ENCODE measurements around the gene DAB1. TPM values are rescaled to one million over a fixed set of nuclear protein-coding genes. Genes with fewer than 3 reads are reported as not detected.

The DAB1 gene
- total RNA-seq, 1 donor from 2014 or later: 3.5 TPM

DNA sequence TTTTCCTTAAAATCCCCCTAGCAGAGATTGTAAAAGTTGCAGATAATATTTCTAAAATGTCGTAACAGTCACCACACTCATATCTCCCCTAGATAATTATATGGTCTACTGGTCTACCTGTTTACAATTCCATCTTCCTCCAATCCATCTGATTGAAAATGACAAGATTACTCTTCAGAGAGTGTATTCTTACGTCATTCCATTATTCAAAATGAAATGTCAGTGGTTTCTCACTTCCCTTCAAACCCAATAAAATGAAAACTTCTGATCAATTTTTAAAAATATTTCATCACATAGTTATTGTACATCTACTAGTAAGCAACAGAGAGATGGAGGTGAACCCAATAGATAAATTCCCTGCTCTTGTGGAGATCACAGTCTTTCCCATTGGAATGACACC, 255.9 kb downstream of the DAB1 start:
- intact Hi-C loops (cut with micrococcal nuclease): no loop called here

DNA sequence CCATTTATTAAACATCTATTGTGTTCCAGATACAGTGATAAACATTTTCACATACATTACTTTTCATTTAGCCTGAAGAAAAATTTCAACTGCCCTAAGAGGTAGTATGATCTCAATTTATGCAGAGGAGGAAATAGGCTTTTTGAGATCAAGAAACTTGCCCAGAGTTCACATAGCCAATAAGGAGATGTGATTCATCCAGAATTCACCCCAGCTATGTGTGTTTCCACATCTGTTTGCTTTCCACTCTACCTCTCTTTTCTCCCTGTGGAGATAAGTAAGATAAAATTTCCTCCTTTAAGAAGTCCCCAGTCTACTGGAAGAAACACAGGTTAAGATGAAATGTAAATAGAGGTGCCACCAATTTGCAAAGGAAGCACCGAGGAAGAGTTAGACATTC, 258.3 kb downstream of the DAB1 start:
- intact Hi-C loops (cut with micrococcal nuclease): no loop called here

DNA sequence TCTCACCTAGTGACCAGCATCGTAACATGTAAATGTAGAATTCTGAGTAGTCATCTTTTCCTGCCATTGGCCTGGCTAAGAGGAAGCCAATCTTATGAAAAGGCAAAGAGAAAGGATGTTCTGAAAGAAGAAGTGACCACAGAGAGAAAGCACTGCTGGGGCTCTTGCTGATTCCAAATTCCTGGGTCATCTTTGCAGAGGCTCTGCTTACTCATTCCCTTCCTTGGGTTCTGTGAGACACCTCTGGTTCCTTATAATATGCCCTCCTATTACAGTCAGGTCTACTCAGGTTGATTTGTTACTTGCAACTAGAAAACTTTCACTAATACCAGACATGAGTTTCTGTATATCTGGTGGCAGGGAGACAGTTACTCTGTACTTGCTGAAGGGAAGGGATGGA, 259.3 kb downstream of the DAB1 start:
- intact Hi-C loops (cut with micrococcal nuclease): no loop called here

DNA sequence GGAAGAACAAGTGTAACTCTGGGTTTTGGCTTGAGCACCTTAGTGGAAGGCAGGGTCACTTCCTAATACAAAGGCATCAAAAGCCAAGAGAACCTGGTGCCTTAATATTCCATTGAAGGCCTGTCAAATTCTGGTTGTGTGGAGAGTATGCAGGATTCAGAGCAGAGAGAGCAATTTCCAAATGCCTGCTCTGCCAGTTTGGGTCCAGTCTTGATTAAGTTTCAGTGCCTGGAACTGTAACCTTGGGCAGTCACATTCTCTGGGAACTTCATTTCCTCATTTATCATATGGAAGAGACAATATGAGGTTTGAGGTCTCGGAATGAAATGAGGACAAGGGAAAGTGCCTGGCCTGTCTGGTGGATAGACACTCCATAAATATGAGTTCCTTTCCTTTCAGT, 260.1 kb downstream of the DAB1 start:
- intact Hi-C loops (cut with micrococcal nuclease): no loop called here

DNA sequence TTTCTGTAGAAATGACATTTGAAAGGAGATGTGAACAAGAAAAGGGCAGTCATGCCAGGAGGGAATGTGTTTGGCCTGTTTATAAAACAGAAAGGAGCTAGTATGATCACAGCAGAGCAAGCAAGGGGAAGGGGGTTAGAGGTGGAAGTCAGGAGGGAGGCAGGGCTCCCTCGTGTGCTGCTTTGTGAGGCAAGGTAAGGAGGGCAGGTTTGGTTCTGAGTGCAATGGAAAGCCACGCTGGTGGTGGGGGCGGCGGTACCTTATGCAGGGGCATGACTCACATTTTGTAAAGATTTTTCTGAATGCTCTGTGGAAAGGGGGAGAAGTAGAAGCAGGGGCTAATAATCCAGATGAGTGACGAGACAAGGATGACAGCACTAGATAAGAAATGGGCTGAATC, 260.5 kb downstream of the DAB1 start:
- intact Hi-C loops (cut with micrococcal nuclease): no loop called here

DNA sequence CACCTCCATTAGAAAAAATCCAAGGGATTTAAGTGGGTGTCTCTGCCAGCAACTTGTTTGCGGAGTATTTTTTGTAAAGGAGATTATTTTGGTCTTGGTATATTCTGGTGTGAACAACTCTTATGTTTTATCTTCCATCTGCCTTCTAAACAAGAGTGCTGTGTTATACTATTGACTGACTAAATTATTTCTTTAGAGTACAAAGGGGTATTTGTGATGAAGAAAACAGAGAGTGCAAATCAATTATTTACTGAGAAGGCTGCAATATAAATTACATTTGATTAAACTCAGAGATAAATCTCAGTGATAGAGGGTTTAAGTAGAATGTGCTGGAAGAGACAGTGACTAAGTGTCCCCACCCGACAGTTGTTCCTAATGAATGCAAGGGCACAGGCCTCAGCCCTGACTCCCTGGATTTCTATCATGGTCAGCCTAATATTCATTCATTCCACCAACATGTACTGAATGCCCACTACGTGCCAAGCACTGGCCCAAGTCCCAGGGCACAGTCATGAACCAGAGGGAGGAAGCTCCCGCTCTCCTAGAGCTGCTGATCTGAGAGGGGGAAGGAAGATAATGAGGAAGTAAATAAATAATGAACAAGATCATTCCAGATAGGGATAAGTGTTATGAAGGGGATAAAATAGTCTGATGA, 261.1 kb downstream of the DAB1 start:
- intact Hi-C loops (cut with micrococcal nuclease): no loop called here

DNA sequence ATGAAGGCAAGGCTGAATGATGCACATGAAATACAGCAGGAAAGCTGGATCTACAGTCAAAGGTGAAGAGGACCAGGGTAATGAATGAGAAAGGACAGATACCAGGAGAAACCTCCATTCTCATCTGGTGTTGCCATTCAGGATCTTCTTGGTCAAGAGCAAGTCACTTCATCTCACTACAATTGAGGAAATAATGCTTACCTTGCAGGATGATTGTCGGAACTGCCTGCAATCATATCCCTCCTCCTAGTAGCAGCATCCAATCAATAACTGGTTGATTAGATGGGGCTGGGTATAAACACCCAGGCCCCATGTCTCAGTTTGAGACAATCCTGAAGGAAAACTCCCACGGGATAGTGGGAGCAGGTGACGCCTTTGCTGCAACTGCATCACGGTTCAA, 263.3 kb downstream of the DAB1 start:
- intact Hi-C loops (cut with micrococcal nuclease): no loop called here

DNA sequence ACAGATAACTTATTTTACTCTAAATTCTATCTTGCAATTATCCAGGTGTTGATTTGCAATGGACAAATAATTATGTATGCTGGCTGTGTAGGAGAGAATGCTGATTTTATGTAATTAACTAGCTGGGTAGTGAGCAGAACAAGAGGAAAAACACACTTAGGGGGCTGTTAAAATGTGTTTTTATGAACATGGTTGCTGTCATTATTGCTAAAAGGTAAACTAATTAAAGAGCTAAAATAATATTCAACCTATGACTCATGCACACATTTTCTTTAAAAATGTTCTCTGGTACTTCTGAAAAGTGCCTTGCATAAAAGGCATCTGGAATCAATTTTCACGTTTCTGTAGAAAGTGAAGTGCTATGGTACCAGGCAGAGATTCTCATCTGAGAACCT, 265.3 kb downstream of the DAB1 start:
- intact Hi-C loops (cut with micrococcal nuclease): no loop called here

DNA sequence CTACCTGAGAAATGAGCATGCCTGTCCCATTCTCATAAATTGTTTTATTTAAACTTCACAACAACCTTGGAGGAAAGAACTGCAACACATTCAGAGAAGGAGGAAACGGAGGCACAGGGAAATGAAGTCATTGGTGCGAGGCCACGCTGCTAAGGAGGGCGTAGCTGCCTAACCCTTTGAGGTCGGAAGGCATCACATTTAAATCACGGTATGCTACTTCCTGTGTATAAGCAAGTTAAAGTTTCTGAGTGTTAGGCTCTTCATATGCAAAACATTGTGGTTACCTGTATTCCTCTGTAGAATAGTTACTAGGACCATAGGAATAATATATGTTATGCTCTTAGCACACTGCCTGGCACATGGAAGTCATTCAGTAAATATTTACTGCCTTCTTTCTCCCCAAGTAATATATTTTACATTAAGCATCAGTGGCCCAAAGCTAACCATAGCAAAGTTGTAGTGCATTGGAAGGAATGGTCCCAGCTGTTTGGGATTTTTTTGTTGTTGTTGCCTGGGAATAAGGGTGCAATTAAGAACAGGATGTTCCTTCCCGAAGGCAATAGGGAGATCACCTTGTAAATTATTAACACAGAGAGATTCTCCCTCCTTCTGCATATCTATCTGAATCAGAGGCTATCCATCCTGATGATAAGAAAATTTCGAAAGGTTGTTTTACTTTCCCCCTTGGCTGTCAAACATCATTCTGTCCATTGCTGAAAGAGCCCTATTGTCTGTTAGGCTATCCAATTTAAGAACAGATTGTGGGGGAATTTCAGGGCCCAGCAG, 265.8 kb downstream of the DAB1 start:
- intact Hi-C loops (cut with micrococcal nuclease): no loop called here

DNA sequence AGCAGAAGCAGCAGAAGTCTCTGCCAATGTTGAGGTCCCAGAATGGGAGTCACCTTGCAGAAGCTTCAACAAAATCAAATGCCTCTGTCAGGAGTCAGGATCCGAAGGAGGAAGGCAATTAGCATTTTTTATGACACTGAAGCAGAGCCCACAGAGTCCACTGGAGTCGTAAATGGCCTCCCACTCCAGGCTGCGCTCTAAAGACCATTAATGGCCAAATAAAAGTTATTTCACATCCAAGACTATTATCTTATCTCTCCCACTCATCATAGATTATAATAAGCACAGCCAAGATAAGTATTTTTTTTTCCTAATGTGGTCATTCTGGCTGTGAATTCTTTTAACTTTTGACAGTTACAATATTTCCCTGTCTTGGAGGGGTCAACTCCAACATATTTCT, 267.0 kb downstream of the DAB1 start:
- intact Hi-C loops (cut with micrococcal nuclease): no loop called here

DNA sequence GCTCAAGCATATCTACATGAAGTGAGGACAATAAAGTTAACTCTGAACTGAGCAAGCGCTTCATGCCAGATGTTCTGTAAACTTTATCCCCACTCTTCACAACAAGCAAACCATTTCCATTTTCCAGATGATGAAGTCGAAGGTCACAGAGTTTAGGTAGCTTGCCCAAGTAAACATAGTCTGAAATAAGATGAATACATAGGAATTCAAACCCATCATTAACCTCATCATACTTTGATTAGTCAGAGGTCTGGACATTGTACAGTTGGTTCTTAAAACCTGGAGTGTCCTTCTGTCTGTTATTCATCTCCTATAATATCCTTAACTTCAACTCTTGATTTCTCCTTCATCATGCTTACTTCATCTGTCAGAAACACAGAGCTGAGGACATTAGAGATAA, 277.8 kb downstream of the DAB1 start:
- intact Hi-C loops (cut with micrococcal nuclease): no loop called here

DNA sequence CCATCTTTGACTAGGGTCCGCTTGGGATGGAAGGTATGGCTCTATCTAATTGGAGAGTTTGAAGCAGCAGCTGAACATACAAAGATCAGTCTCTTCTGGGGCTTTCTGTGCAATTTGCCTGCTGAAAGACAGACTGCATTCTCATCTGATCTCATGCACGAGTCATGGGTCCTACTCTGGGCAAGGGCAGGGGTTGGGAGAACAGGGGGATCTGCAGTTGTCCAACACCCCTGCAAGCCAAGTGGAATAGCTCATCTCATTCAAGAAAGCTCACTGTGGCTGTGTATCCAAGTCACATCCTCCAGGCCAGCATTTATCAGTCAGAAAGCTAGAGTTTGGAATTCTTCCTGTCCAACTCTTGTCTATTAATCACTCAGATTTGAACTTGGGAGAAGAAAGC, 280.9 kb downstream of the DAB1 start:
- intact Hi-C loops (cut with micrococcal nuclease): no loop called here

DNA sequence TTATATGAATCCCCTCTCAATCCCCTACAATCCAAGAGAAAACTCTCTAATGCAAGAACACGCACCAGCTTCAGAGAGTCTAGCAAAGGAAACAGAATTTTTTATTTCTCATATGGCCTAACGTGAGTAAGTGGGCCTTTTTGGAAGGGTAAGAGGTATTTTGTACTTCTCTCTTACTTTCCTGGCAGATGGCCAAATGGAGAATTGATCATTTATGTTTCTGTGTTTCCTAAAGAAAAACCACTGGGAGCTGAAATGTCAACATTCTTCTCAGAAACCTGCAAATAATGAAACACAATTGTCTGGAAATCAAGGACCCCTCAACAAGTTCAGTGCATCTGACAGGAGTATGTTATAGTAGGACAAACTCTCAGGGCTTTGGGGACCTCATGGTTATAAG, 281.7 kb downstream of the DAB1 start:
- intact Hi-C loops (cut with micrococcal nuclease): no loop called here

DNA sequence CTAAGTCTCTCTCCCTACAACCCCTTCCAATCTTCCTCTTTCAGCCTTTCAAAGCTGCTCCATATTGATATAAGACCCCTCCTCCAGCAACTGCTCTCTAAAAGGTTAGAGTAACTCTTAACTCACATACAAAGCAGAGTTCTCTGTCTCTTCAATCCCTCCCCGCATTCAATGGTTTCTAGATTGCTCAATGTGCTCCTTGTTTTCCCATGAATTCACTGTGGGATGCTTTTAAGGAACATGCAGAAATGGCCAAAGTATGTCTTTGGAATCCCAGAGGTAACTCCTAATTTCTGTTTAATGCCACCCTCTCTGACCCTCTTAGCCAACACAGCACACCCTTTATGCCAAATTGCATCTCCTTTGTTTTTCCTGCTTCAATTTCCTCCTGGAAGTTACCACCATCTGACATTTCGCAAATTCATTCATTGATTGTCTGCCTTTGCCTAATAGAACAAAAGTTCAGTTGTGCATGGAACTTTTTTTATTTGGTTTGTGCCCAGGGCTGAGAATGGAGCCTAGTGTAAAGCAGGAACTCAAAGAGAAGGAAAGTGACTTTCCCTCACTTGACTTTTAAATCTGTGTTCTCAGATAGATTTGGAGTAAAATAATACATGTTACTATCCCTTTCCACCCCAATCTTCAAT, 285.3 kb downstream of the DAB1 start:
- intact Hi-C loops (cut with micrococcal nuclease): no loop called here

DNA sequence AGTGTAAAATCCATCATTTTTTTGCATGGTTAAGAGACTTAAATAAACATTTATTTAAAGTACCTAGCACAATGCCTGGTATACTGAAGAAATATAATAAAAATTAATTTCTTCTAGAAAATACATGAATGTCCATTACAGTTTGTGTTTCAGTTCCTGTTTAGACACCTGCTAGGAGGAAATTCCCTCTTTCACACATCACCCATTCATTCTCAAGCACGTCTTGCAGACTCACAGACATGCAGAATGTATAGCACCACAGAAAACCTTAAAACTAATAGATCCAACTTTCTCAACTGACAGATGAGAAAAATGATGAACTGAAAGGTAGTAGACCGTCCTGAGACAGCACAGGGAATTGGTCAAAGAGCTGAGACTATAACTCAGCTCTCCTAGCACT, 285.9 kb downstream of the DAB1 start:
- intact Hi-C loops (cut with micrococcal nuclease): no loop called here

DNA sequence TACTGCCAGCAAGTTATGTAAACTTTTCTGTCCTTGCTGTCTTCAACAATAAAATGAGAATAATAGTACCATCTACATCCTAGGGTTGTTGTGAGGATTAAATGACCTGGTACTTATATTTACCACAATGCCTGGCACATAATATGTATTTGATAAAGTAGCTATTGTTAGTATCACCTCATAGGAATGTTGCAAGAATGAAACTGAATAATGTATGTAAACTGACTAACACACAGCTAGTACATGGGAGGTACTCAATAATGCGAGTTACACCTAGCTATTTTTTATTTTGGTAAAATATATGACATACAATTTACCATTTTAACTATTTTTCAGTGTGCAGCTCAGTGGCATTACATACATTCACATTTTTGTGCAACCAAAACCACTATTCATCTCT, 289.1 kb downstream of the DAB1 start:
- intact Hi-C loops (cut with micrococcal nuclease): no loop called here

DNA sequence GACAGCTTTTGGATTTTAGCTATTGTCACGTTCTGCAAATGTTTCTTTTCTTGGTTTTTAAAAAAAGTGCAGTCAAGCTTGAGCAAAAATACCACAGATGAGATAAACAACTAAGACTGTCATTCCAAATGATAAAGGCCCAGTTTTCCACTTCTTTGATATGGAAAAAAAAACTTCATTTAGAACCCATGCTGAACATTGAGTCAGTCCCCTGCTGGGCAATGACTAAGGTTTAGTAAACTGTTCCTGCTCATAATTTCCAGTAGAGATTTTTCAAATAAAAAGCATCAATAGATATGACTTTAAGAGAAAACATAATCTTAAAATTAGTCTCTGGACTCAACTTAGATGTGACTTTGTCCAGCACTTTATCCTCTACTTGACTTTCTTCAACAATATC, 290.2 kb downstream of the DAB1 start:
- intact Hi-C loops (cut with micrococcal nuclease): no loop called here

DNA sequence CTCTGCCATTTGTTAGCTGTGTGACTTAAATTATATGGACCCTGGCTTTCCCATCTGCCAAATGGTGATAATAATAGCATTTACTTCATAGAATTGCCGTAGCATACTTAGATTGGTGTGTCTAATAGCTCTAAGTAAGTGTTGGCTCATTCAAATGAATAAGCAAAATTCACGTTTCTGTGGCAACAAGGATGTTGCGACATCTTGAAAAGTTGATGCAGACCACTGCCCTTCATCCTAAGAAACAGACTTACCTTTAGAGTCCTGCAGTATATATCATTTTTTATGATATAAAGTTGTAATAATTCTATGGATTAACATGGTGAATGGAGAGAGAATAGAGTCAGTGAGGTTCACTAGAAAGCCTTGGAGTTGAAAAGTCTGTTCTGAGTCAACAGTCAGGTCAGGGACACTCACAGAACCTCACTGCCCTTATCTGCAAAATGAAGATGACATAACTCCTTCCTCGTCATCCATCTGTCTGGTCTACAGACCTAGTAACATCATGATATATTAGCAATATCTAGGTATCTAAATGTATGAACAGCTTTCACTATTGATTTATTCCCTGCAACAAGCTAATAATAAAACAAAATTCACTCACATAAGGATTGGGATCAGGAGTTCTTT, 290.8 kb downstream of the DAB1 start:
- intact Hi-C loops (cut with micrococcal nuclease): no loop called here

DNA sequence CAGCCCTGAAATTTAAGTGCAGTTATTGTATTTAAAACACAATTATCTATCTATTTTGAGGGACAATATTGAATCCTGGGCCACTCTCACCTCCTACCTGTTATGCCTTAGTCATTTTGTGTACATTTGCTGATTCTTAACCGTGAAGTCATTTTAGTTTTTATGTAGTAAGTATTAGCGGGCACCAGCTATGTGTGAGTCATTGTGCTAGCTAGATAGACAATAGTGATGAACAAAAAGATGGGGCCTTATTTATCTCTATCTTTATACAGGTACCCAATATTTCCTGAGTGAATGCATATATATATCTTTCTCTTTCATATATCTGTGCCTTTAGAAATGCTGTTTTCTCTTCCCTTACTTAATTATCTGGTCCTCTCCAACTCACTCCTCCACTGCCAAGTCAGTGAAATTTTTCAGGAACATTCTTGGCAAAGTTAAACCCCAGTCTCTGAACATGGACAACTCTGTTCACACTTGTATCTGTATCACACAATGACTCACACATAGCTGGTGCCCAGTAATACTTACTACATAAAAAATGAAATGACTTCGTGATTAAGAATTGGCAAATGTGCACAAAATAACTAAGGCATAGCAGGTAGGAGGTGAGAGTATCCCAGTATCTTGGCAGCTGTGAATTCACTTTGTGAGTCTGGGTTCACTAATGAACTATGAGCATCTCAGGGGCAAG, 292.0 kb downstream of the DAB1 start:
- intact Hi-C loops (cut with micrococcal nuclease): no loop called here

DNA sequence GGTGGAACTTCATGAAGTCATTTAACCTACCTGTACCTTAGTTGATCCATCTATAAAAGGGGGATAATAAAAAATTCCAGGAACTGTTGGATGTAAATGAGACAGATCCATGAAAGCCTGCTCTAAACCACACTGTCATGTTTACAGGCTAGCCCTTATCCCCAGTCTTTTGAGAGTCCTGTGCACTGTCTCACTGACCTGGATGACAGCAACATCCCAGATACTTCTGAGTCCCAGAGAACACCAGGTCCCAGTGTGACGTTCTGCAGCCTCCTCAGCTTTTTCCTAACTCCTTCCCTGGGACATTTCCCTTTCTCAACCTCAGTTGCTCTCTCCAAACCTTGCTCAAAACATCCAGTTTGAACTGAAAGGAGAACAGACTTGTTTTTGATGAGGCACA, 292.6 kb downstream of the DAB1 start:
- intact Hi-C loops (cut with micrococcal nuclease): no loop called here

DNA sequence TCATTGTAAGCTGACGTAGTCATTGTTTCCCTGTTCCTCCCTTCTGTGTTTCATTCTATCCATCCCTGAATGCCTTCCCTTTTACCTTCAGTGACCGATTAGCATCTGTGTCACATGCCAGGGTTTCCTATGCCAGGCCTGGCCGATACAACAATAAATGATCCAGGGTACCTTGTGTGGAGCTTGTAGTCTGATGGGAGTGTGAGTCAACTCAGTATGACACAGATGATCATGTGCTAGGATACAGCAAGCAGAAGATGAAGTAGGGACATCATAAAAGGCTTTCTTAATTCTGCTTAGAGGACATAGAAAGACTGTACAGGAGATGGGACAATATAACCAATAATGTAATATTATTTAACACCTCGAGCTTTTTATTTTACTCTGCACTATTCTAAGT, 294.0 kb downstream of the DAB1 start:
- intact Hi-C loops (cut with micrococcal nuclease): no loop called here

DNA sequence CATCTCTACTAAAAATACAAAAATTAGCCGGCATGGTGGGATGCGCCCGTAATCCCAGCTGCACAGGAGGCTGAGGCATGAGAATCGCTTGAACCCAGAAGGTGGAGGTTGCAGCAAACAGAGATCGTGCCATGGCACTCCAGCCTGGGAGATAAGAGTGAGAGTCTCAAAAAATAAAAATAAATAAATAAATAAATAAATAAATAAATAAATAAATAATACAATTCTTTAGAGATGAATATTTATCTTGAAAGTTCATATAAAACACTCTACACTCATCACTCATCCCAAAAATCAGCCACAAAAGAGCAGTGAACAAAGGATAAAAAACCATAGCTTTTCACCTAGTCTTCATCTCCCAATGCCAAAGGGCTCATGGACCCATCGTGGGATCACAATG, 295.9 kb downstream of the DAB1 start:
- intact Hi-C loops (cut with micrococcal nuclease): no loop called here

All from T-helper 2 cell treated with Interferon-gamma antibody and Interleukin-4, amounts not matched to agents 100 ng/mL and 5 ng/mL, for 36 hours (primary cell).